Measurements from ENCODE around the gene CDCA8. TPM values are rescaled to one million over a fixed set of nuclear protein-coding genes. Genes with fewer than 3 reads are reported as not detected.

The CDCA8 gene
- total RNA-seq, 2 donors from 2014 or later: 0.70 TPM

- Mint-ChIP-seq H3K4me1 (no peaks in the 10 kb centered on the region), H3K27ac (no peak overlapping the region), H3K4me3 (no peak overlapping the region), H3K36me3 (ENCODE audit: low read depth) (no peaks in the 10 kb centered on the region), H3K27me3 (no peaks in the 10 kb centered on the region)
- ATAC-seq: no peak
- no peaks in the 10 kb centered on the region for H3K9me3 ChIP-seq (ENCODE audit: control insufficient read depth, low read length, poor library complexity, severe bottlenecking)
- DNase-seq: no peak
Observed at GRCh38 chr1:37708471-37708870, 16.2 kb downstream of the CDCA8 start.

GRCh38 chr1:37714226-37714625 lies 21.9 kb downstream of the CDCA8 start:
- H3K9me3 ChIP-seq (ENCODE audit: control insufficient read depth, low read length, poor library complexity, severe bottlenecking): no peaks in the 10 kb centered on the region
- Mint-ChIP-seq H3K36me3 (ENCODE audit: low read depth) (no peaks in the 10 kb centered on the region), H3K27ac (no peak overlapping the region), H3K27me3 (peaks cover 16% of the 10 kb centered on the region), H3K4me1 (no peaks in the 10 kb centered on the region), H3K4me3 (no peak overlapping the region)
- DNase-seq (no peak), ATAC-seq (no peak)

GRCh38 chr1:37714689-37715088 lies 22.4 kb downstream of the CDCA8 start:
- Mint-ChIP-seq H3K27ac (no peak overlapping the region), H3K27me3 (peaks cover 19% of the 10 kb centered on the region), H3K36me3 (ENCODE audit: low read depth) (no peaks in the 10 kb centered on the region), H3K4me3 (no peak overlapping the region), H3K4me1 (peaks cover 2% of the 10 kb centered on the region)
- DNase-seq (no peak), ATAC-seq (no peak)
- no peaks in the 10 kb centered on the region for H3K9me3 ChIP-seq (ENCODE audit: control insufficient read depth, low read length, poor library complexity, severe bottlenecking)

GRCh38 chr1:37716321-37716720 lies 24.0 kb downstream of the CDCA8 start:
- H3K27ac Mint-ChIP-seq: no peak overlapping the region
- peaks cover 2% of the 10 kb centered on the region for H3K4me1 Mint-ChIP-seq
- H3K36me3 Mint-ChIP-seq (ENCODE audit: low read depth): no peaks in the 10 kb centered on the region
- H3K27me3 Mint-ChIP-seq: peaks cover 19% of the 10 kb centered on the region
- no peaks in the 10 kb centered on the region for H3K9me3 ChIP-seq (ENCODE audit: control insufficient read depth, low read length, poor library complexity, severe bottlenecking)
- DNase-seq: no peak
- ATAC-seq: no peak
- no peak overlapping the region for H3K4me3 Mint-ChIP-seq

DNA sequence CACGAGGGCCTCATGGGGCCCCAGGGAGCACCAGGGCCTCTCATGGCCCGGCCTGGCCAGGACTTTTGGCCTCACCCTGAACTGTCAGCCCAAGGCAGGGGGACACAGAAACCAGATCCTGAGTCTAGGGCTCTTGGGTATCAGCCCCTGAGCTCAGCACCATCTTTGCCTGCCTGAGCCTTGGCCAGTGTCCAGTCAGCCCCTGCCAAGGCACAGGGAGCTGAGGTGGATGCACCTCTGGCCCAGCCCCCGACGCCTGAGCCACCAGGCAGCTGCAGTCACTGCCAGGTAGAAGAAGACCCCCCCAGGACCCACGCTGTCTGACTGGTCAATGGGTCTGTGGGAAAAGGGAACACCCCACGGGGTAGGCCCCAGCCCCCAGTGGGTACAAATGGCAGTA lies 25.3 kb downstream of the CDCA8 start:
- Mint-ChIP-seq H3K27ac (no peak overlapping the region), H3K4me3 (no peak overlapping the region), H3K4me1 (peaks cover 2% of the 10 kb centered on the region), H3K27me3 (peaks cover 19% of the 10 kb centered on the region), H3K36me3 (ENCODE audit: low read depth) (no peaks in the 10 kb centered on the region)
- DNase-seq (no peak), ATAC-seq (no peak)
- no peaks in the 10 kb centered on the region for H3K9me3 ChIP-seq (ENCODE audit: control insufficient read depth, low read length, poor library complexity, severe bottlenecking)

DNA sequence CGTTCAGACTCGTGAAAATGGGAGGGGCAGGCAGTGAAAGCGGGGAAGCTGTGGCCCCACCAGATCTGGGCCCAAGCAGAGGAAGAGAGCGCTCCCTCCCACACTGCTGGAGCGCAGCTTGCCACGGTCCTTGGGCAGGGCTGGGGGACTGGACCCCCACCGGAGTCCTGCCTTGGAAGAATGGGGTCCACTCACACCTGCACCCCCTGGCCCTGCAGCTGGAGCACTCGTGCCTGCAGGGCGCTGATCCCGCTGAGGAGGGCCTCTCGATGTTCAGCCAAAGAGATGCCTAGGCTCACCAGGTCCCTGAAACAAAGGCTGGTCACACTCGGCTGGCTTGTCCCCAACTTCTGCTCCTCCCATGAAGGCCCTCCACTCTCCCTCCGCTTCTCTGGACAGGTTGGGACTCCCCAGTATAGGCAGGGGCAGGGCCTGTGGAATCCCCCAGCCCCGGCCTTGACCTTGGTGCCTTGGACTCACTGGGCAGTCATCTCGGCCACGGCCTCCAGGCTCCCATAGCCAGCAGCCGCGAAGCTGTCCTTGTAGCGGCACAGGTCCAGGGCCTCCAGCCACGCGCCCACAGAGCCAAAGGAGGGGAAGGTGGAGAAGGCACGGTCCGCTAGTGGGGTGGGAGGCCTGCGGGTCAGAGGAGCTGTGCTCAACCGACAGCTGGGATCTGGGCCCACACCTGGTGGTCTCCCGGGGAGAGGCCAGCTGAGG lies 26.0 kb downstream of the CDCA8 start:
- H3K9me3 ChIP-seq (ENCODE audit: control insufficient read depth, low read length, poor library complexity, severe bottlenecking): no peaks in the 10 kb centered on the region
- Mint-ChIP-seq H3K4me1 (peaks cover 2% of the 10 kb centered on the region), H3K36me3 (ENCODE audit: low read depth) (no peaks in the 10 kb centered on the region), H3K4me3 (no peak overlapping the region), H3K27ac (no peak overlapping the region), H3K27me3 (peaks cover 19% of the 10 kb centered on the region)
- ATAC-seq (no peak), DNase-seq (no peak)

GRCh38 chr1:37718901-37719571 lies 26.7 kb downstream of the CDCA8 start:
- peaks cover 2% of the 10 kb centered on the region for H3K4me1 Mint-ChIP-seq
- H3K4me3 Mint-ChIP-seq: no peak overlapping the region
- DNase-seq (no peak), ATAC-seq (no peak)
- no peak overlapping the region for H3K27ac Mint-ChIP-seq
- no peaks in the 10 kb centered on the region for H3K9me3 ChIP-seq (ENCODE audit: control insufficient read depth, low read length, poor library complexity, severe bottlenecking)
- H3K36me3 Mint-ChIP-seq (ENCODE audit: low read depth): peaks cover under 1% of the 10 kb centered on the region
- peaks cover 24% of the 10 kb centered on the region for H3K27me3 Mint-ChIP-seq

GRCh38 chr1:37719572-37720195 lies 27.4 kb downstream of the CDCA8 start:
- no peak overlapping the region for H3K27ac Mint-ChIP-seq
- peaks cover 2% of the 10 kb centered on the region for H3K4me1 Mint-ChIP-seq
- no peaks in the 10 kb centered on the region for H3K9me3 ChIP-seq (ENCODE audit: control insufficient read depth, low read length, poor library complexity, severe bottlenecking)
- no peak overlapping the region for H3K4me3 Mint-ChIP-seq
- ATAC-seq (no peak), DNase-seq (no peak)
- peaks cover 30% of the 10 kb centered on the region for H3K27me3 Mint-ChIP-seq
- H3K36me3 Mint-ChIP-seq (ENCODE audit: low read depth): peaks cover 6% of the 10 kb centered on the region

DNA sequence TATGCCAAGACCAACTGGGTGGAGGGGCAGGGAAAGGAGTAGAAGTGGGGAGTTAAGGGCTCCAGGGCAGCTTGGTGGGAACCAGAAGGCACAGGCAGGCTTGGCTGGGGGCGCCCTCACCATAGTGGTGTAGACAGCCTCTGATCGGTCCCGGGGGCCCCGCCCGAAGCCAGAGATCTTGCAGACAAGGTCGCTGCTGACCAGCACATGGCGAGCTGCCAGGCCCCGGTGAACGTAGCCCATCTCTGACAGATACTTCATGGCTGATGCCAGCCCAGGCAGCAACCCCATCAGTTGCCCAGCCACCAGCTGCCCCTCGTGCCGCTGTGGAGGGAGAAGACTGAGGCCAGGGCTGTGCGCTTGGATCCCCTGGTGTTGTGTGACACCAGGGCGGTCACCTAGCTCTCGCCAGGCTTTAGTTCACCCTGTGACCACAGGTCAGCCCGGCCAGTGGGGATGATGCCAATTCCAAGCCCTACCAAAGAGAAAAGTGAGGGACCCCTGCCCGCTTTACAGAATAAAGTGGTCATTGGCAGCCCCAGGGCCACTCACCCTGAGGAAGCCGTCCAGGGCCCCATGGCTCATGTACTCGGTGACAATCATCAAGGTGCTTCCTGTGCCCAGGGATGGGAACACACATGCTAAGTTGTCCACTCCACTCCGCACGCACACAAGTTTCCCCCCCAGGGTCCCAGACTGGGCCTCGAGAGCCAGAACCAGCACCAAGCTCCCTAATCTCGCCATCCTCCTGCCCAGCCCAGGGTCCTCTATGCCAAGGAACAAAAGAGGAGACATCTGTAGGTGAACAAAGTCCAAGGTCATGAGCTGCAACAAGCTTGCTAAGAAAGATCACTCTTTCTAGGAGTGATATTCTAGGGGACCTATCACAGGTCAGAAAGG lies 28.2 kb downstream of the CDCA8 start:
- H3K9me3 ChIP-seq (ENCODE audit: control insufficient read depth, low read length, poor library complexity, severe bottlenecking): no peaks in the 10 kb centered on the region
- ATAC-seq (no peak), DNase-seq (no peak)
- Mint-ChIP-seq H3K27ac (no peak overlapping the region), H3K4me1 (peaks cover 2% of the 10 kb centered on the region), H3K27me3 (peaks cover 37% of the 10 kb centered on the region), H3K4me3 (no peak overlapping the region), H3K36me3 (ENCODE audit: low read depth) (peaks cover 6% of the 10 kb centered on the region)

DNA sequence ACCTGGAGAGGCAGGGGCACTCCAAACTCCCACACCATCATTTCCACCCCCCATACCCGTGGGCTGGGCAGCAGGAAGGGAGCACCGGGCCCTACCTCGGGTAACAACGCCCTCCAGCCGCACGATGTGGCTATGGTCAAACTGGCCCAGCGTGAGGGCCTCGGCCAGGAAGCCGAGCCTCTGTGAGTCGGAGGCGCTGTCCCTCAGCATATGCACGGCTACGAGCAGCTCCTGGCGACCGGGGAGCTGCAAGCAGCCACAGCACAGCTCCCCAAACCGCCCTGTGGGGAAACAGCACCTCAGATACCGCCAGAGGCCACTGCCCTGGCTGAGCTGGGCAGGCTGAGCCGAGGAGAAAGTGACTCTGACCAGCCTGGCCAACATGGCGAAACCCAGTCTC lies 29.2 kb downstream of the CDCA8 start:
- Mint-ChIP-seq H3K4me1 (peaks cover 4% of the 10 kb centered on the region), H3K27ac (no peak overlapping the region), H3K36me3 (ENCODE audit: low read depth) (peaks cover 6% of the 10 kb centered on the region), H3K4me3 (no peak overlapping the region), H3K27me3 (peaks cover 41% of the 10 kb centered on the region)
- no peak for ATAC-seq
- DNase-seq: no peak
- no peaks in the 10 kb centered on the region for H3K9me3 ChIP-seq (ENCODE audit: control insufficient read depth, low read length, poor library complexity, severe bottlenecking)

- H3K9me3 ChIP-seq (ENCODE audit: control insufficient read depth, low read length, poor library complexity, severe bottlenecking): no peaks in the 10 kb centered on the region
- DNase-seq: no peak
- peaks cover 4% of the 10 kb centered on the region for H3K4me1 Mint-ChIP-seq
- H3K36me3 Mint-ChIP-seq (ENCODE audit: low read depth): peaks cover 6% of the 10 kb centered on the region
- H3K4me3 Mint-ChIP-seq: no peak overlapping the region
- no peak overlapping the region for H3K27ac Mint-ChIP-seq
- H3K27me3 Mint-ChIP-seq: peaks cover 42% of the 10 kb centered on the region
- no peak for ATAC-seq
Observed at GRCh38 chr1:37722181-37723071, 30.1 kb downstream of the CDCA8 start.

- H3K27ac Mint-ChIP-seq: no peak overlapping the region
- no peaks in the 10 kb centered on the region for H3K9me3 ChIP-seq (ENCODE audit: control insufficient read depth, low read length, poor library complexity, severe bottlenecking)
- H3K4me1 Mint-ChIP-seq: peaks cover 8% of the 10 kb centered on the region
Observed at GRCh38 chr1:37723072-37723389, 30.7 kb downstream of the CDCA8 start.

More at GRCh38 chr1:37723072-37723389, 30.7 kb downstream of the CDCA8 start:
- no peak overlapping the region for H3K4me3 Mint-ChIP-seq
- no peak for DNase-seq
- H3K36me3 Mint-ChIP-seq (ENCODE audit: low read depth): peaks cover 6% of the 10 kb centered on the region
- no peak for ATAC-seq
- H3K27me3 Mint-ChIP-seq: peaks cover 48% of the 10 kb centered on the region
